DND-41 (cell line): ENCODE data around the gene ZSCAN21.

Experiments
- ATAC-seq: fragments of 200-7000 bp; cut with Tn5 transposase; 3 replicates; pipeline ENCODE4 v1.9.1; 2021; ENCODE audit warnings: low read depth; ENCODE audit not compliant: insufficient read depth
- DNase-seq: peaks from one replicate; pipeline ENCODE4 v3.0.0-alpha.2; 2020
- H2AFZ ChIP-seq: 2 replicates; pipeline ENCODE4 v1.6.0; 2012; ENCODE audit warnings: low read depth, low read length
- H3K27ac ChIP-seq: 2 replicates; pipeline ENCODE4 v1.5.1; 2012; ENCODE audit warnings: low read length, inconsistent platforms
- H3K27me3 ChIP-seq: fragments of 200-600 bp; sonication (generic); 2 replicates; pipeline ENCODE4 v1.6.0; 2012; ENCODE audit warnings: low read length, mild to moderate bottlenecking, inconsistent platforms; ENCODE audit not compliant: insufficient read depth, poor library complexity
- H3K36me3 ChIP-seq: 2 replicates; pipeline ENCODE4 v1.5.1; 2012; ENCODE audit warnings: low read length, inconsistent platforms; ENCODE audit not compliant: insufficient read depth
- H3K4me1 ChIP-seq: 2 replicates; pipeline ENCODE4 v1.5.1; 2012; ENCODE audit warnings: mild to moderate bottlenecking, low read length; ENCODE audit not compliant: insufficient read depth
- H3K4me2 ChIP-seq: 2 replicates; pipeline ENCODE4 v1.6.0; 2012; ENCODE audit warnings: mild to moderate bottlenecking, moderate library complexity, low read length, inconsistent platforms; ENCODE audit not compliant: insufficient read depth
- H3K4me3 ChIP-seq, 2 experiments: fragments of 200-600 bp in 1 of 2; shearing (Covaris generic) in 1 of 2; 2 replicates each; pipeline ENCODE4 v1.5.1; 2012 to 2016; ENCODE audit warnings: inconsistent platforms in 2 of 2, low read length in 2 of 2, mild to moderate bottlenecking in 2 of 2, low read depth in 1 of 2, moderate library complexity in 1 of 2
- H3K79me2 ChIP-seq: 2 replicates; pipeline ENCODE4 v1.6.0; 2012; ENCODE audit warnings: low read length, inconsistent platforms; ENCODE audit not compliant: insufficient read depth
- H3K9ac ChIP-seq: 2 replicates; pipeline ENCODE4 v1.6.0; 2012; ENCODE audit warnings: low read depth, mild to moderate bottlenecking, inconsistent platforms, low read length, moderate library complexity
- H3K9me3 ChIP-seq: 2 replicates; pipeline ENCODE4 v1.5.1; 2012; ENCODE audit warnings: low read length, moderate library complexity, mild to moderate bottlenecking, inconsistent platforms; ENCODE audit not compliant: insufficient read depth, severe bottlenecking
- H4K20me1 ChIP-seq: 2 replicates; pipeline ENCODE4 v1.6.0; 2012; ENCODE audit warnings: low read length; ENCODE audit not compliant: insufficient read depth
- CTCF ChIP-seq: IDR thresholded peaks from 2 replicates; pipeline ENCODE4 v1.5.1; 2012; ENCODE audit warnings: borderline replicate concordance, low read length, moderate library complexity, mild to moderate bottlenecking; ENCODE audit not compliant: poor library complexity, severe bottlenecking; ENCODE audit errors: extremely low read depth
- EZH2 ChIP-seq: IDR thresholded peaks from 3 replicates; pipeline ENCODE4 v1.6.1; 2012; ENCODE audit warnings: borderline replicate concordance, low read depth, mild to moderate bottlenecking, moderate library complexity, low read length, inconsistent platforms; ENCODE audit not compliant: severe bottlenecking

The ZSCAN21 gene

GRCh38 chr7:100019908-100020307 lies 29.7 kb upstream of the ZSCAN21 start:
- H3K9ac ChIP-seq = no peak overlapping the region
- peaks cover 84% of the 10 kb centered on the region for H3K79me2 ChIP-seq
- peaks cover 30% of the 10 kb centered on the region for H3K4me1 ChIP-seq
- no peak overlapping the region for H3K27ac ChIP-seq
- peaks cover 30% of the 10 kb centered on the region for H4K20me1 ChIP-seq
- no peaks in the 10 kb centered on the region for H3K27me3 ChIP-seq
- H2AFZ ChIP-seq = no peak overlapping the region
- H3K4me2 ChIP-seq = no peak overlapping the region
- no peak overlapping the region for H3K4me3 ChIP-seq
- TF ChIP-seq CTCF = no peak
- TF ChIP-seq EZH2 = no peak
- no peaks in the 10 kb centered on the region for H3K9me3 ChIP-seq
- no peak for ATAC-seq
- H3K36me3 ChIP-seq = peaks cover 64% of the 10 kb centered on the region
- DNase-seq = no peak

DNA sequence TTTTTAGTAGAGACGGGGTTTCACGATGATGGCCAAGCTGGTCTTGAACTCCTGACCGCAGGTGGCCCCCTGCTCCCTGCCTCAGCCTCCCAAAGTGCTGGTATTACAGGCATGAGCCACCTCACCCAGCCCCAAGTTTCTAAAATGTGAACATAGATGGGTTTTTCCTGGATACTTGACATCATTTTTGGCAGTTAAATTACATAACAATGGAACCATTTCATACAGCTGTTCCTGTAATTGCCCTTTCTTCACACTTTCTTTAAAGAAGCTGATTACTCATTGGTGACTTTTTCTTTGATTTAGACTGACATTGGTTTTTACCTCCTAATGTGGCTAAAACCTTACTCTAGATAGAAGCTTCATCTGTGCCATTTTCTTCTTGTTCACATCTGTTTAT lies 28.3 kb upstream of the ZSCAN21 start:
- peaks cover 78% of the 10 kb centered on the region for H3K36me3 ChIP-seq
- peaks cover 27% of the 10 kb centered on the region for H4K20me1 ChIP-seq
- H3K79me2 ChIP-seq = peaks cover 71% of the 10 kb centered on the region
- H2AFZ ChIP-seq = no peak overlapping the region
- no peak for DNase-seq
- no peak overlapping the region for H3K9ac ChIP-seq
- peaks cover 23% of the 10 kb centered on the region for H3K4me1 ChIP-seq
- H3K27ac ChIP-seq = no peak overlapping the region
- TF ChIP-seq CTCF = no peak
- TF ChIP-seq EZH2 = no peak
- H3K9me3 ChIP-seq = no peaks in the 10 kb centered on the region
- H3K4me3 ChIP-seq = no peak overlapping the region
- H3K4me2 ChIP-seq = no peak overlapping the region
- H3K27me3 ChIP-seq = no peaks in the 10 kb centered on the region
- no peak for ATAC-seq

DNA sequence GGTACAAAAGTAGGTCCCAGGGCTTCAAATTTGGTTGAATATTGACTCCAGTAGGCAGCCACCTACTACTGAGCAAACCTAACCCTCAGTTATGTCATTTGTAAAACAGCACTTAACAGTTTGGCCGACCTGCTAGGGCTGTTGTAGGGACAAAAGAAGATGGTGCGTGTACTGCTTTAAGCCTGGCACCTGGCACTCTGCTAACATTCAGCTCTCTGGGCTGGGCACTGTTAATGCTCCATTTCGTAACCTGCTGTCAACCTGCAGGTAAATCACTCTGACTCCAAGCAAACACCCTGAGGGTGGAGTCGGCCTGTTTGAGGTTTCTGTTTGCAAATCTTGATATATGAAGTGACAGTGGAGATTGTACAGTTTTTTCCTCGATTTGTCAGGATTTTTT lies 27.0 kb upstream of the ZSCAN21 start:
- H3K36me3 ChIP-seq = peaks cover 81% of the 10 kb centered on the region
- no peak overlapping the region for H2AFZ ChIP-seq
- H3K9ac ChIP-seq = no peak overlapping the region
- H3K27ac ChIP-seq = no peak overlapping the region
- peaks cover 58% of the 10 kb centered on the region for H3K79me2 ChIP-seq
- peaks cover 10% of the 10 kb centered on the region for H3K4me1 ChIP-seq
- peaks cover 18% of the 10 kb centered on the region for H4K20me1 ChIP-seq
- H3K4me2 ChIP-seq = no peak overlapping the region
- ATAC-seq = no peak
- no peaks in the 10 kb centered on the region for H3K9me3 ChIP-seq
- TF ChIP-seq CTCF (no peak), EZH2 (no peak)
- no peaks in the 10 kb centered on the region for H3K27me3 ChIP-seq
- H3K4me3 ChIP-seq = no peak overlapping the region
- DNase-seq = no peak

DNA sequence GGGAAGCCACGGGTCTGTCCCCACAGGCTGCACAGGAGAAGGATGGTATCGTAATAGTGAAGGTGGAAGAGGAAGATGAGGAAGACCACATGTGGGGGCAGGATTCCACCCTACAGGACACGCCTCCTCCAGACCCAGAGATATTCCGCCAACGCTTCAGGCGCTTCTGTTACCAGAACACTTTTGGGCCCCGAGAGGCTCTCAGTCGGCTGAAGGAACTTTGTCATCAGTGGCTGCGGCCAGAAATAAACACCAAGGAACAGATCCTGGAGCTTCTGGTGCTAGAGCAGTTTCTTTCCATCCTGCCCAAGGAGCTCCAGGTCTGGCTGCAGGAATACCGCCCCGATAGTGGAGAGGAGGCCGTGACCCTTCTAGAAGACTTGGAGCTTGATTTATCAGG lies 26.0 kb upstream of the ZSCAN21 start:
- Histone ChIP-seq H3K9me3 (no peaks in the 10 kb centered on the region), H3K79me2 (peaks cover 49% of the 10 kb centered on the region), H4K20me1 (peaks cover 18% of the 10 kb centered on the region), H3K4me3 (no peak overlapping the region), H3K36me3 (peaks cover 85% of the 10 kb centered on the region), H3K4me2 (no peak overlapping the region), H3K27me3 (no peaks in the 10 kb centered on the region), H3K27ac (no peak overlapping the region), H3K9ac (no peak overlapping the region), H2AFZ (no peak overlapping the region), H3K4me1 (peaks cover 3% of the 10 kb centered on the region; the same call in 1 of the 2 replicates)
- TF ChIP-seq CTCF (no peak), EZH2 (no peak)
- DNase-seq (no peak), ATAC-seq (no peak)
